Measurements from ENCODE around the gene ZNF503.

GRCh38 chr10:75404815-75405597 lies 3.4 kb upstream of the ZNF503 start:
- TF ChIP-seq RAD21 (IDR thresholded peaks at IDR 0.05; ENCODE audit: low read depth) (no peak), NFIC (IDR thresholded peaks at IDR 0.05) (no peak), REST (IDR thresholded peaks at IDR 0.05; ENCODE audit: low read depth) (no peak), EGR1 (IDR thresholded peaks at IDR 0.05) (no peak), CEBPB (IDR thresholded peaks at IDR 0.05) (no peak)
